B cell (primary cell): ENCODE data around the gene CYP2A13. TPM values are rescaled to one million over a fixed set of nuclear protein-coding genes. Genes with fewer than 3 reads are reported as not detected.
"Not testable (repeated sequence)": the region's sequence is repeated elsewhere in the genome, so short reads cannot be mapped to it uniquely, and the experiment has no call there.

Experiments
- ATAC-seq: fragments of 200-7000 bp; cut with Tn5 transposase; one replicate; pipeline ENCODE4 v1.10.0; 2021; ENCODE audit warnings: low read depth, mild to moderate bottlenecking, moderate number of reproducible peaks, moderate library complexity
- CTCF ChIA-PET: fragments of 350-600 bp; sonication (Branson Sonifier 250); formaldehyde crosslinking; loops from one replicate; lab custom pipeline; 2021; ENCODE audit warnings: antibody characterized with exemption, inconsistent platforms; lab: Charles Lee
- POLR2A ChIA-PET: fragments of 350-600 bp; sonication (Branson Sonifier 250); formaldehyde crosslinking; loops from one replicate; lab custom pipeline; 2021; ENCODE audit warnings: antibody characterized with exemption; lab: Charles Lee
- DNase-seq: peaks from one replicate; pipeline ENCODE4 v3.0.0; 2013
- H2AFZ ChIP-seq: 2 replicates; pipeline ENCODE4 v1.6.1; 2012; ENCODE audit warnings: mild to moderate bottlenecking, low read depth, low read length; ENCODE audit not compliant: insufficient read depth, poor library complexity, severe bottlenecking
- H3K27ac ChIP-seq, 2 donors: 1 replicate in 1 of 2; 2 replicates in 1 of 2; pipeline ENCODE4 v1.5.1; 2012 to 2013; ENCODE audit warnings: low read length in 2 of 2, mild to moderate bottlenecking in 2 of 2, moderate library complexity in 1 of 2
- H3K27me3 ChIP-seq, 4 experiments: fragments of 200-600 bp in 1 of 4; sonication (generic) in 1 of 4; replicated peaks in 1 of 4; 1 replicate in 2 of 4; 2 replicates in 2 of 4; pipeline versions ENCODE4 v1.6.1 to v1.7.0; 2013 to 2016; ENCODE audit warnings: low read length in 3 of 4, mild to moderate bottlenecking in 2 of 4, mixed read lengths in 1 of 4, moderate library complexity in 1 of 4; ENCODE audit not compliant: insufficient read depth in 4 of 4, control insufficient read depth in 3 of 4; ENCODE audit errors: control extremely low read depth in 1 of 4
- H3K36me3 ChIP-seq, 2 experiments: replicated peaks in 1 of 2; 1 replicate in 1 of 2; 2 replicates in 1 of 2; pipeline versions ENCODE4 v1.6.1 to v1.7.1; 2013; ENCODE audit warnings: low read length in 1 of 2; ENCODE audit not compliant: insufficient read depth in 2 of 2, control insufficient read depth in 1 of 2; ENCODE audit errors: control extremely low read depth in 1 of 2, extremely low read depth in 1 of 2
- H3K4me1 ChIP-seq, 2 donors: fragments of 200-600 bp in 1 of 2; sonication (generic) in 1 of 2; 1 replicate in 1 of 2; 2 replicates in 1 of 2; pipeline versions ENCODE4 v1.5.1 to v1.6.1; 2013 to 2017; ENCODE audit warnings: low read length in 2 of 2; ENCODE audit not compliant: control insufficient read depth in 2 of 2, insufficient read depth in 2 of 2
- H3K4me2 ChIP-seq: replicated peaks from 2 replicates; pipeline ENCODE3; 2012; ENCODE audit warnings: mild to moderate bottlenecking, low read depth, low read length; ENCODE audit not compliant: poor library complexity, severe bottlenecking
- H3K4me3 ChIP-seq, 5 experiments: fragments of 200-600 bp in 1 of 5; sonication (generic) in 1 of 5; 1 replicate in 3 of 5; 2 replicates in 2 of 5; pipeline versions ENCODE4 v1.5.1 to v1.7.0; 2011 to 2016; ENCODE audit warnings: low read length in 4 of 5, mild to moderate bottlenecking in 4 of 5, low read depth in 2 of 5, control low read depth in 1 of 5, moderate library complexity in 1 of 5; ENCODE audit not compliant: insufficient read depth in 1 of 5; ENCODE audit errors: control extremely low read depth in 1 of 5, extremely low read depth in 1 of 5
- H3K79me2 ChIP-seq: fragments of 200-600 bp; sonication (generic); one replicate; pipeline ENCODE4 v1.6.0; 2016; ENCODE audit warnings: low read length; ENCODE audit not compliant: control insufficient read depth, insufficient read depth
- H3K9ac ChIP-seq: fragments of 200-600 bp; sonication (generic); 2 replicates; pipeline ENCODE4 v1.6.1; 2017; ENCODE audit warnings: mild to moderate bottlenecking, low read length, moderate library complexity
- H3K9me3 ChIP-seq, 3 donors: one replicate each; pipeline versions ENCODE4 v1.6.1 to v1.7.1; 2013; ENCODE audit warnings: low read length in 2 of 3; ENCODE audit not compliant: control insufficient read depth in 2 of 3, insufficient read depth in 1 of 3; ENCODE audit errors: control extremely low read depth in 1 of 3
- H4K20me1 ChIP-seq: 2 replicates; pipeline ENCODE4 v1.6.0; 2012; ENCODE audit warnings: mild to moderate bottlenecking, low read length; ENCODE audit not compliant: insufficient read depth, control insufficient read depth, poor library complexity, severe bottlenecking
- H3K27ac Mint-ChIP-seq: one replicate; pipeline ENCODE4 v1.8.0; 2021; ENCODE audit warnings: mixed read lengths
- H3K27me3 Mint-ChIP-seq: one replicate; pipeline ENCODE4 v1.8.0; 2021; ENCODE audit warnings: mixed read lengths
- H3K4me1 Mint-ChIP-seq: one replicate; pipeline ENCODE4 v1.8.0; 2021; ENCODE audit warnings: mixed read lengths
- H3K4me3 Mint-ChIP-seq: one replicate; pipeline ENCODE4 v1.8.0; 2021; ENCODE audit warnings: mixed read lengths
- H3K9me3 Mint-ChIP-seq: one replicate; pipeline ENCODE4 v1.8.0; 2022; ENCODE audit warnings: mixed read lengths; ENCODE audit not compliant: insufficient read depth
- CTCF ChIP-seq: fragments of 200-600 bp; IDR thresholded peaks from one replicate; pipeline ENCODE4 v1.8.0; 2022; ENCODE audit warnings: antibody characterized with exemption, mild to moderate bottlenecking
- EZH2 ChIP-seq: IDR thresholded peaks from 2 replicates; pipeline ENCODE4 v1.6.1; 2012; ENCODE audit warnings: borderline replicate concordance, low read depth, mild to moderate bottlenecking, moderate library complexity, low read length; ENCODE audit not compliant: insufficient read depth, poor library complexity, severe bottlenecking
- WGBS: methylation state at CpG from one replicate; pipeline ENCODE4 v1.1.5; 2013; ENCODE audit warnings: missing lambda C conversion rate; ENCODE audit not compliant: insufficient coverage; 5-methylcytosine and 5-hydroxymethylcytosine counted together
- intact Hi-C: fragments of 100-400 bp; cut with micrococcal nuclease; formaldehyde crosslinking; loops from one replicate; pipeline ENCODE4 v1.10.0; 2022
- polyA plus RNA-seq: library from polyadenylated mRNA; depleted of rRNA; stranded (reverse); fragments of >200 nt; gene quantifications from 2 replicates; pipeline ENCODE4 v1.2.3, GENCODE V29; 2012
- total RNA-seq, 2 donors: library from RNA; stranded (reverse); fragments of 120-200 nt in 1 of 2; gene quantifications; 1 replicate in 1 of 2; 2 replicates in 1 of 2; pipeline versions ENCODE4 v1.2.3 to v1.2.4, GENCODE V29; 2013 to 2022

The CYP2A13 gene
- total and polyA plus RNA-seq, 2 donors (not counting 1 experiment from before 2014, with no cell fraction given), result not detected

- TF ChIP-seq CTCF (no peak), EZH2 (no peak)
- 80% methylated on average over 4 of the region's 20 CpGs for WGBS
- POLR2A ChIA-PET, result no interaction called here
These were observed 46.4 kb downstream of the CYP2A13 start for GRCh38 chr19:41134616-41135015.

GRCh38 chr19:41135390-41136384, 47.4 kb downstream of the CYP2A13 start:
- peaks cover 36% of the 10 kb centered on the region for H3K27me3 Mint-ChIP-seq
- peak overlapping the region in 4 of 5 experiments; percentile 43 to 74 (median 59) for H3K4me3 ChIP-seq

More at GRCh38 chr19:41134616-41135015, 46.4 kb downstream of the CYP2A13 start:
- H3K4me3 Mint-ChIP-seq, result peak overlapping the region; percentile 89
- H3K4me3 ChIP-seq, result no peak overlapping the region
- H4K20me1 ChIP-seq, result no peaks in the 10 kb centered on the region
- ATAC-seq, result no peak
- H3K36me3 ChIP-seq, result no peaks in the 10 kb centered on the region
- no peaks in the 10 kb centered on the region for H3K79me2 ChIP-seq
- peaks cover 0 to 12% (median 0%) of the 10 kb centered on the region in 3 donors for H3K9me3 ChIP-seq
- CTCF ChIA-PET, result no interaction called here
- H2AFZ ChIP-seq, result no peak overlapping the region
- no peak overlapping the region for H3K27ac ChIP-seq
- peaks cover 0 to 11% of the 10 kb centered on the region in 2 donors for H3K4me1 ChIP-seq
- intact Hi-C loops, result no loop called here
- no peaks in the 10 kb centered on the region for H3K9me3 Mint-ChIP-seq
- H3K9ac ChIP-seq, result no peak overlapping the region
- no peak overlapping the region for H3K4me2 ChIP-seq
- no peak for DNase-seq
- H3K27me3 ChIP-seq, result peaks cover 0 to 8% (median 3%) of the 10 kb centered on the region in 4 experiments
- no peak overlapping the region for H3K27ac Mint-ChIP-seq
- H3K4me1 Mint-ChIP-seq, result peaks cover 13% of the 10 kb centered on the region
- peaks cover 41% of the 10 kb centered on the region for H3K27me3 Mint-ChIP-seq

More at GRCh38 chr19:41135390-41136384, 47.4 kb downstream of the CYP2A13 start:
- Mint-ChIP-seq H3K4me3 (peak overlapping the region; percentile 89), H3K4me1 (peaks cover 13% of the 10 kb centered on the region), H3K27ac (peak overlapping the region; percentile 74)
- H2AFZ ChIP-seq, result peak overlapping the region; percentile 86
- H3K4me2 ChIP-seq, result peak overlapping the region; percentile 68
- peaks cover 0 to 12% (median 0%) of the 10 kb centered on the region in 3 donors for H3K9me3 ChIP-seq
- H3K27me3 ChIP-seq, H3K27ac ChIP-seq, H3K9me3 Mint-ChIP-seq, CTCF ChIA-PET, intact Hi-C loops, H3K36me3 ChIP-seq, H3K79me2 ChIP-seq, POLR2A ChIA-PET, H4K20me1 ChIP-seq: not testable (repeated sequence)
- ATAC-seq, result peak; percentile 98
- H3K9ac ChIP-seq, result peak overlapping the region; percentile 65
- peak; percentile 52 for DNase-seq
- 10% methylated on average over 30 of the region's 76 CpGs for WGBS
- peaks cover 0 to 11% of the 10 kb centered on the region in 2 donors for H3K4me1 ChIP-seq
